NB4 (cell line): ENCODE measurements around the gene KCNT2.

Experiments
- MYC ChIP-seq: IDR thresholded peaks from 2 replicates; pipeline ENCODE4 v1.6.1; 2011; ENCODE audit warnings: low read depth, low read length
- POLR2A ChIP-seq: IDR thresholded peaks from 2 replicates; pipeline ENCODE4 v1.6.1; 2011; ENCODE audit warnings: mild to moderate bottlenecking; ENCODE audit not compliant: insufficient read length; ENCODE audit errors: extremely low read depth
- TF ChIP-seq, protein P1 (sequence below): IDR thresholded peaks from one replicate; pipeline ENCODE4 v1.5.1; 2012; ENCODE audit warnings: low read depth, low read length

DNA sequence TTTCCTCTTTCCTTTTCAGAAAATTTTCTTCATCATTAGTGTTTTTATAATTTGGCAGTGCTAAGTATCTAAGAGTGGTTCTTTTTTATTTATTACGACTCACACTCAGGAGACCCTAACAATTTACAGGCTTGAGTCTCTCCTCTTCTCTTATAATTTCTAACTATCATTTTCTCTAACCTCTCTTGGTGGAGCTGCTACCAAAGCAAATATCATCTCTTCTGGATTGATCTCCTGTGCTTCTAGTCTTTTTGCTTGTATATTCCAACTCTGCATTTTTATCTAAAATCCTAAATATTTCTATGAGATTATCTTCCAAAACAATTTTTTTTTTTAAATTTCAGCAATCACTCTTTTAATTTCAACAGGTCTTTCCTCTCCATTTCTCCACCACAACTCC is 250.3 kb downstream of the KCNT2 start:
- TF ChIP-seq, protein P1, sequence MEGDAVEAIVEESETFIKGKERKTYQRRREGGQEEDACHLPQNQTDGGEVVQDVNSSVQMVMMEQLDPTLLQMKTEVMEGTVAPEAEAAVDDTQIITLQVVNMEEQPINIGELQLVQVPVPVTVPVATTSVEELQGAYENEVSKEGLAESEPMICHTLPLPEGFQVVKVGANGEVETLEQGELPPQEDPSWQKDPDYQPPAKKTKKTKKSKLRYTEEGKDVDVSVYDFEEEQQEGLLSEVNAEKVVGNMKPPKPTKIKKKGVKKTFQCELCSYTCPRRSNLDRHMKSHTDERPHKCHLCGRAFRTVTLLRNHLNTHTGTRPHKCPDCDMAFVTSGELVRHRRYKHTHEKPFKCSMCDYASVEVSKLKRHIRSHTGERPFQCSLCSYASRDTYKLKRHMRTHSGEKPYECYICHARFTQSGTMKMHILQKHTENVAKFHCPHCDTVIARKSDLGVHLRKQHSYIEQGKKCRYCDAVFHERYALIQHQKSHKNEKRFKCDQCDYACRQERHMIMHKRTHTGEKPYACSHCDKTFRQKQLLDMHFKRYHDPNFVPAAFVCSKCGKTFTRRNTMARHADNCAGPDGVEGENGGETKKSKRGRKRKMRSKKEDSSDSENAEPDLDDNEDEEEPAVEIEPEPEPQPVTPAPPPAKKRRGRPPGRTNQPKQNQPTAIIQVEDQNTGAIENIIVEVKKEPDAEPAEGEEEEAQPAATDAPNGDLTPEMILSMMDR, result no peak
- no peak for TF ChIP-seq POLR2A
- TF ChIP-seq MYC, result no peak
